K562 (cell line): ENCODE measurements around the gene MBOAT7. TPM values are rescaled to one million over a fixed set of nuclear protein-coding genes. Genes with fewer than 3 reads are reported as not detected.

Experiments used
- CHD4 ChIP-seq: fragments of 200-600 bp; sonication (generic); IDR thresholded peaks from 3 replicates; pipeline ENCODE4 v1.6.1; 2012; ENCODE audit warnings: low read depth, mild to moderate bottlenecking, mixed read lengths, low read length, inconsistent platforms; ENCODE audit not compliant: insufficient read depth, insufficient replicate concordance, poor library complexity, severe bottlenecking
- CXXC5 ChIP-seq: fragments of 250-450 bp; sonication (Bioruptor Pico); IDR thresholded peaks from 2 replicates; pipeline ENCODE4 v1.8.0; 2022; ENCODE audit warnings: inconsistent platforms, mild to moderate bottlenecking, moderate library complexity
- DEAF1 ChIP-seq: fragments of 450-650 bp; formaldehyde crosslinking; IDR thresholded peaks from 2 replicates; pipeline ENCODE4 v1.4.0; 2020; ENCODE audit warnings: mild to moderate bottlenecking, moderate library complexity
- ELF4 ChIP-seq: fragments of 450-650 bp; formaldehyde crosslinking; IDR thresholded peaks from 2 replicates; pipeline ENCODE4 v1.4.0; 2022; ENCODE audit warnings: missing genetic modification characterization
- GATAD2B ChIP-seq: fragments of 450-650 bp; IDR thresholded peaks from 2 replicates; pipeline ENCODE4 v1.6.1; 2017; ENCODE audit warnings: mild to moderate bottlenecking, borderline replicate concordance
- JUNB ChIP-seq: fragments of 450-650 bp; formaldehyde crosslinking; conservative IDR thresholded peaks from 2 replicates; pipeline ENCODE4 v1.4.0; 2020; ENCODE audit warnings: mild to moderate bottlenecking
- KDM4B ChIP-seq, 2 experiments: fragments of 450-650 bp in 1 of 2; sonication (generic) in 1 of 2; IDR thresholded peaks; 2 replicates each; pipeline ENCODE4 v1.6.1; 2016 to 2017; ENCODE audit warnings: borderline replicate concordance in 2 of 2, antibody characterized with exemption in 1 of 2, low read depth in 1 of 2, mild to moderate bottlenecking in 1 of 2
- KLF6 ChIP-seq: fragments of 250-450 bp; sonication (Bioruptor Pico); IDR thresholded peaks from 2 replicates; pipeline ENCODE4 v1.4.0; 2020; ENCODE audit warnings: mild to moderate bottlenecking, moderate library complexity, borderline replicate concordance
- MCM3 ChIP-seq: fragments of 450-650 bp; IDR thresholded peaks from 2 replicates; pipeline ENCODE4 v1.6.1; 2016
- MTA3 ChIP-seq: fragments of 450-650 bp; formaldehyde crosslinking; IDR thresholded peaks from 2 replicates; pipeline ENCODE4 v1.6.1; 2017; ENCODE audit warnings: mild to moderate bottlenecking, borderline replicate concordance
- NFE2 ChIP-seq: IDR thresholded peaks from 2 replicates; pipeline ENCODE4 v1.6.1; 2014; ENCODE audit warnings: antibody characterized with exemption, low read depth
- NFRKB ChIP-seq: fragments of 450-650 bp; IDR thresholded peaks from 2 replicates; pipeline ENCODE4 v1.6.1; 2016; ENCODE audit warnings: low read depth
- PHF21A ChIP-seq: fragments of 450-650 bp; IDR thresholded peaks from 2 replicates; pipeline ENCODE4 v1.6.1; 2017; ENCODE audit warnings: low read depth, borderline replicate concordance
- PTTG1 ChIP-seq: fragments of 450-650 bp; IDR thresholded peaks from 2 replicates; pipeline ENCODE4 v1.6.1; 2016; ENCODE audit warnings: low read depth, mild to moderate bottlenecking, missing genetic modification characterization, missing compliant biosample characterization
- RBFOX2 ChIP-seq: fragments of 200-400 bp; formaldehyde crosslinking; IDR thresholded peaks from 2 replicates; pipeline ENCODE4 v1.6.1; 2017; ENCODE audit warnings: low read depth, mild to moderate bottlenecking, low read length, moderate library complexity
- RFX1 ChIP-seq: fragments of 450-650 bp; IDR thresholded peaks from 2 replicates; pipeline ENCODE4 v1.6.1; 2016; ENCODE audit warnings: mild to moderate bottlenecking, moderate library complexity
- TCF7 ChIP-seq: sonication (generic); IDR thresholded peaks from 2 replicates; pipeline ENCODE4 v1.6.1; 2016; ENCODE audit warnings: antibody characterized with exemption, borderline replicate concordance
- TCF7L2 ChIP-seq: fragments of 150-350 bp; IDR thresholded peaks from 2 replicates; pipeline ENCODE4 v1.6.1; 2016; ENCODE audit warnings: low read depth, mild to moderate bottlenecking, low read length, moderate library complexity
- TFAP4 ChIP-seq: sonication (generic); formaldehyde crosslinking; IDR thresholded peaks from 2 replicates; pipeline ENCODE4 v1.8.0; 2022; ENCODE audit warnings: missing genetic modification reagents, mild to moderate bottlenecking, moderate library complexity, borderline replicate concordance
- ZBTB43 ChIP-seq: sonication (generic); formaldehyde crosslinking; IDR thresholded peaks from 2 replicates; pipeline ENCODE4 v1.8.0; 2023; ENCODE audit warnings: mild to moderate bottlenecking, missing genetic modification reagents
- ZNF134 ChIP-seq: fragments of 250-450 bp; sonication (Bioruptor Pico); conservative IDR thresholded peaks from 2 replicates; pipeline ENCODE4 v1.4.0; 2020
- ZNF408 ChIP-seq: fragments of 250-450 bp; sonication (Bioruptor Pico); IDR thresholded peaks from 2 replicates; pipeline ENCODE4 v1.4.0; 2020; ENCODE audit warnings: low read depth, mild to moderate bottlenecking, moderate library complexity
- ZNF444 ChIP-seq: fragments of 250-450 bp; sonication (Bioruptor Pico); IDR thresholded peaks from 2 replicates; pipeline ENCODE4 v1.4.0; 2020; ENCODE audit warnings: mild to moderate bottlenecking, moderate library complexity
- polyA plus RNA-seq, 8 experiments: library from polyadenylated mRNA; depleted of rRNA in 4 of 8; stranded (reverse) in 5 of 8; unstranded in 3 of 8; fragments of >200 nt; fragmentation: Nextera tagmentation in 2 of 8; fragmentation: Illumina TruSeq in 1 of 8; extraction: Ambion mirVana in 2 of 8; extraction: Trizol in 1 of 8; gene quantifications; 2 replicates each; pipeline versions ENCODE4 v1.2.1 to v1.2.3, GENCODE V29; 2011 to 2014; ENCODE audit warnings: inconsistent platforms in 1 of 8, missing spikeins in 1 of 8
- total RNA-seq, 7 experiments: library from RNA; depleted of rRNA in 6 of 7; stranded (reverse); fragments of >200 nt in 6 of 7; fragmentation: Illumina TruSeq in 2 of 7; extraction: Trizol in 2 of 7; gene quantifications; 2 replicates each; pipeline versions ENCODE4 v1.2.1 to v1.2.3, GENCODE V29; 2011 to 2021; ENCODE audit warnings: low replicate concordance in 1 of 7
- TF ChIP-seq, protein P1 (sequence below): sonication (generic); formaldehyde crosslinking; IDR thresholded peaks from 2 replicates; pipeline ENCODE4 v1.5.0; 2020; ENCODE audit warnings: missing genetic modification reagents

The MBOAT7 gene
- total and polyA plus RNA-seq, 9 of the 15 experiments (the other 6 are each of a cell fraction or from before 2014, with no cell fraction given), result 1.4 to 153 (median 56.1) TPM

DNA sequence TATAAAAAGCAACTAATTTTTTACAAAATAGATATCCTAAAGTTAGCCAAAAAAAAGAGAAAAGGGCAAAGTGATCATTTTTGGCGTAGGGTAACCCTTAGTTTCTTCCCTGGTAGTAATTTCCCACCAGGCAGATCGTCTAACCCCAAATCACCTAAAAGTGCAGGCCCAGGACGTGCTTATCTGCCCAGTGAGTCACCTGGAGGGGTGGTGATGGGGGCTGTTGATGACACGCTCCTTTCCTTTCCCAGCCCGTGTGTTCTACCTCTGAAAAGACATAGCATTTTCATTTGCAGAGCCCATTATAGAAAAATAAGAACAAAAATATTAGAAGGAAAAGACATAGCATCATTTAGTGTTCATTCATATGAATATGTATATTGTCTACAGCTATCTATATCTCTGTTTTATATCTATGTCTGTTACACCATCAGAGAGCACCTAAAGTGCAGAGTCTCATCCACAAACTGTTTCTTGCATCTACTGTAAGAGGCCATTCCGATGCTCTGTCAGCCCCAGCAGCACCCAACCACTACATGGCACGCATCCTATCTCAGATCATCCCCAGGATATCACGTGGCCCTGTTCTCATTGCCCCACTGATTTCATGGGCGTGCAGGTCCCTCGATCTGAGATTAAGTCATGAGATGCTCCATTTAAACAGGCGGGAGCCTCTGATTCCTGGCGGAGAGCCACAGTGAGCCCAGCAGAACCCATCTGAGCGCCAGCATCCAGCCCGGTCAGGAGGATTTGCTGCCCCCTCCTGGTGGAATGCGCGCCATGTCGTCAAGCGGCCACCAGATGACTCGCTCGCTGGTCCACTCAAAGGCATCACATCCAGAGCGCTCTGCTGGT, 41.9 kb upstream of the MBOAT7 start (continued):
- TF ChIP-seq ZBTB43 (CRISPR knock-in tag) (no peak), CHD4 (no peak), TFAP4 (CRISPR knock-in tag) (peak; percentile 88), DEAF1 (CRISPR knock-in tag) (peak; percentile 95), MTA3 (peak; percentile 34; the same call in 1 of the 2 replicates), ELF4 (CRISPR knock-in tag) (no peak), NFE2 (no peak), ZNF408 (CRISPR knock-in tag) (no peak), MCM3 (no peak), ZNF444 (CRISPR knock-in tag) (no peak), TCF7 (no peak), PHF21A (no peak), ZNF134 (CRISPR knock-in tag) (no peak), GATAD2B (no peak), KDM4B (IDR thresholded peaks at IDR 0.05; ENCODE audit: borderline replicate concordance in 2 of 2, low read depth in 1 of 2) (no peak), NFRKB (no peak), JUNB (CRISPR knock-in tag) (no peak), RBFOX2 (no peak), PTTG1 (tag) (no peak), CXXC5 (no peak), TCF7L2 (no peak), RFX1 (no peak), KLF6 (CRISPR knock-in tag) (no peak)
- TF ChIP-seq, protein P1, sequence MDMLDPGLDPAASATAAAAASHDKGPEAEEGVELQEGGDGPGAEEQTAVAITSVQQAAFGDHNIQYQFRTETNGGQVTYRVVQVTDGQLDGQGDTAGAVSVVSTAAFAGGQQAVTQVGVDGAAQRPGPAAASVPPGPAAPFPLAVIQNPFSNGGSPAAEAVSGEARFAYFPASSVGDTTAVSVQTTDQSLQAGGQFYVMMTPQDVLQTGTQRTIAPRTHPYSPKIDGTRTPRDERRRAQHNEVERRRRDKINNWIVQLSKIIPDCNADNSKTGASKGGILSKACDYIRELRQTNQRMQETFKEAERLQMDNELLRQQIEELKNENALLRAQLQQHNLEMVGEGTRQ (CRISPR knock-in tag), result peak; percentile 56; the same call in 1 of the 2 replicates
